NT2/D1 (cell line): ENCODE results near the gene TRIM14.

Experiments
- SUZ12 ChIP-seq: IDR thresholded peaks from 2 replicates; pipeline ENCODE4 v1.6.1; 2011; ENCODE audit not compliant: insufficient read length, insufficient read depth; ENCODE audit errors: extremely low read depth
- YY1 ChIP-seq: IDR thresholded peaks from 2 replicates; pipeline ENCODE4 v1.6.1; 2011; ENCODE audit not compliant: insufficient read length, insufficient read depth
- ZNF274 ChIP-seq: IDR thresholded peaks from 2 replicates; pipeline ENCODE4 v1.6.1; 2011; ENCODE audit warnings: mild to moderate bottlenecking, low read depth, low read length

GRCh38 chr9:98100456-98100855 is 18.6 kb downstream of the TRIM14 start:
- no peak for TF ChIP-seq YY1
- TF ChIP-seq ZNF274: no peak
- TF ChIP-seq SUZ12: no peak
